HEK293 (cell line): ENCODE results near the gene TSEN54.

Experiments
- CTCF ChIA-PET: fragments of 350-600 bp; formaldehyde crosslinking; extraction: SDS; loops from one replicate; lab custom pipeline; 2021; ENCODE audit warnings: antibody characterized with exemption; lab: Yijun Ruan, JAX
- POLR2A ChIA-PET: fragments of 300-600 bp; formaldehyde crosslinking; extraction: SDS; loops from one replicate; lab custom pipeline; 2020; ENCODE audit warnings: antibody characterized with exemption, inconsistent platforms; lab: Yijun Ruan, JAX
- H3K27ac ChIP-seq: fragments of 200-500 bp; sonication (Bioruptor generic); 2 replicates; pipeline ENCODE4 v1.5.1; 2014; ENCODE audit warnings: low read depth, low read length, control low read depth, inconsistent platforms; ENCODE audit errors: extremely low read depth
- H3K36me3 ChIP-seq, 2 experiments: fragments of 200-500 bp in 1 of 2; sonication (Bioruptor generic) in 1 of 2; 1 replicate in 1 of 2; 2 replicates in 1 of 2; pipeline ENCODE4 v1.5.1; 2014 to 2017; ENCODE audit warnings: inconsistent platforms in 2 of 2, low read length in 2 of 2; ENCODE audit not compliant: control insufficient read depth in 2 of 2, insufficient read depth in 1 of 2
- H3K4me1 ChIP-seq: fragments of 200-500 bp; sonication (Bioruptor generic); 2 replicates; pipeline ENCODE4 v1.5.1; 2014; ENCODE audit warnings: mild to moderate bottlenecking, low read length, inconsistent platforms; ENCODE audit not compliant: control insufficient read depth, insufficient read depth
- H3K4me3 ChIP-seq: 2 replicates; pipeline ENCODE4 v1.5.1; 2011; ENCODE audit warnings: low read depth, mild to moderate bottlenecking, control low read depth, low read length, moderate library complexity
- H3K9me3 ChIP-seq: fragments of 200-500 bp; sonication (Bioruptor generic); 2 replicates; pipeline ENCODE4 v1.5.1; 2014; ENCODE audit warnings: low read depth, low read length, inconsistent platforms; ENCODE audit not compliant: control insufficient read depth, insufficient read depth
- EGR2 ChIP-seq: fragments of 450-650 bp; formaldehyde crosslinking; IDR thresholded peaks from 2 replicates; pipeline ENCODE4 v1.5.1; 2016; ENCODE audit warnings: low read depth, missing biosample characterization, missing genetic modification characterization
- HIC1 ChIP-seq: fragments of 450-650 bp; formaldehyde crosslinking; IDR thresholded peaks from 2 replicates; pipeline ENCODE4 v1.5.1; 2016; ENCODE audit warnings: missing biosample characterization, missing genetic modification characterization
- KLF16 ChIP-seq: fragments of 450-650 bp; formaldehyde crosslinking; IDR thresholded peaks from 2 replicates; pipeline ENCODE4 v1.5.1; 2017; ENCODE audit warnings: missing biosample characterization, missing genetic modification characterization
- KLF7 ChIP-seq: fragments of 450-650 bp; formaldehyde crosslinking; IDR thresholded peaks from 2 replicates; pipeline ENCODE4 v1.5.1; 2016; ENCODE audit warnings: missing biosample characterization, missing genetic modification characterization, borderline replicate concordance
- MEIS1 ChIP-seq: sonication (generic); formaldehyde crosslinking; IDR thresholded peaks from 2 replicates; pipeline ENCODE4 v1.8.1; 2022; ENCODE audit warnings: missing genetic modification reagents, mild to moderate bottlenecking, borderline replicate concordance
- OVOL3 ChIP-seq: fragments of 450-650 bp; formaldehyde crosslinking; IDR thresholded peaks from 2 replicates; pipeline ENCODE4 v1.5.1; 2016; ENCODE audit warnings: missing biosample characterization, missing genetic modification characterization
- PRDM1 ChIP-seq: fragments of 450-650 bp; formaldehyde crosslinking; IDR thresholded peaks from 2 replicates; pipeline ENCODE4; 2016; ENCODE audit warnings: missing biosample characterization, missing genetic modification characterization
- PRDM4 ChIP-seq: fragments of 450-650 bp; formaldehyde crosslinking; IDR thresholded peaks from 2 replicates; pipeline ENCODE4 v1.5.1; 2017; ENCODE audit warnings: missing biosample characterization, missing genetic modification characterization
- RBAK ChIP-seq: fragments of 450-650 bp; formaldehyde crosslinking; IDR thresholded peaks from 2 replicates; pipeline ENCODE4 v1.5.1; 2016; ENCODE audit warnings: missing biosample characterization, missing genetic modification characterization
- SCRT1 ChIP-seq: fragments of 450-650 bp; formaldehyde crosslinking; IDR thresholded peaks from 2 replicates; pipeline ENCODE4 v1.5.1; 2016; ENCODE audit warnings: missing biosample characterization, missing genetic modification characterization, borderline replicate concordance
- ZBTB20 ChIP-seq: fragments of 450-650 bp; formaldehyde crosslinking; IDR thresholded peaks from 2 replicates; pipeline ENCODE4 v1.5.1; 2016; ENCODE audit warnings: missing biosample characterization, missing genetic modification characterization
- ZNF112 ChIP-seq: fragments of 450-650 bp; formaldehyde crosslinking; IDR thresholded peaks from 2 replicates; pipeline ENCODE4 v1.5.0; 2017; ENCODE audit warnings: missing biosample characterization, missing genetic modification characterization
- ZNF19 ChIP-seq: fragments of 450-650 bp; formaldehyde crosslinking; IDR thresholded peaks from 2 replicates; pipeline ENCODE4; 2016; ENCODE audit warnings: missing biosample characterization, missing genetic modification characterization, low read depth
- ZNF2 ChIP-seq: fragments of 450-650 bp; formaldehyde crosslinking; IDR thresholded peaks from 2 replicates; pipeline ENCODE4 v1.5.1; 2016; ENCODE audit warnings: missing biosample characterization, missing genetic modification characterization
- ZNF280D ChIP-seq: fragments of 450-650 bp; formaldehyde crosslinking; IDR thresholded peaks from 2 replicates; pipeline ENCODE4 v1.5.1; 2016; ENCODE audit warnings: missing biosample characterization, missing genetic modification characterization
- ZNF311 ChIP-seq: fragments of 450-650 bp; formaldehyde crosslinking; IDR thresholded peaks from 2 replicates; pipeline ENCODE4 v1.5.1; 2017; ENCODE audit warnings: missing biosample characterization, missing genetic modification characterization, borderline replicate concordance
- ZNF350 ChIP-seq: fragments of 450-650 bp; formaldehyde crosslinking; IDR thresholded peaks from 2 replicates; pipeline ENCODE4 v1.5.0; 2017; ENCODE audit warnings: missing biosample characterization, mild to moderate bottlenecking, missing genetic modification characterization
- ZNF366 ChIP-seq: fragments of 450-650 bp; formaldehyde crosslinking; conservative IDR thresholded peaks from 2 replicates; pipeline ENCODE4 v1.5.1; 2016; ENCODE audit warnings: missing biosample characterization, missing genetic modification characterization
- ZNF514 ChIP-seq: fragments of 450-650 bp; formaldehyde crosslinking; IDR thresholded peaks from 2 replicates; pipeline ENCODE4 v1.5.1; 2016; ENCODE audit warnings: missing biosample characterization, missing genetic modification characterization
- ZNF530 ChIP-seq: fragments of 450-650 bp; formaldehyde crosslinking; IDR thresholded peaks from 2 replicates; pipeline ENCODE4 v1.5.1; 2016; ENCODE audit warnings: low read depth, missing biosample characterization, missing genetic modification characterization
- ZNF560 ChIP-seq: fragments of 450-650 bp; formaldehyde crosslinking; IDR thresholded peaks from 2 replicates; pipeline ENCODE4 v1.5.1; 2017; ENCODE audit warnings: missing biosample characterization, missing genetic modification characterization, borderline replicate concordance
- ZNF621 ChIP-seq: fragments of 450-650 bp; formaldehyde crosslinking; IDR thresholded peaks from 2 replicates; pipeline ENCODE4 v1.5.1; 2017; ENCODE audit warnings: missing biosample characterization, missing genetic modification characterization
- ZNF626 ChIP-seq: fragments of 450-650 bp; sonication (Bioruptor Pico); formaldehyde crosslinking; IDR thresholded peaks from 2 replicates; pipeline ENCODE4 v1.5.1; 2018; ENCODE audit warnings: missing biosample characterization, missing genetic modification characterization, inconsistent platforms
- ZNF658 ChIP-seq: fragments of 450-650 bp; formaldehyde crosslinking; IDR thresholded peaks from 2 replicates; pipeline ENCODE4; 2016; ENCODE audit warnings: missing biosample characterization, missing genetic modification characterization
- ZNF660 ChIP-seq: fragments of 450-650 bp; IDR thresholded peaks from 2 replicates; pipeline ENCODE4 v1.5.1; 2018; ENCODE audit warnings: missing biosample characterization, mild to moderate bottlenecking, missing genetic modification characterization
- ZNF747 ChIP-seq: fragments of 450-650 bp; formaldehyde crosslinking; IDR thresholded peaks from 2 replicates; pipeline ENCODE4 v1.5.1; 2016; ENCODE audit warnings: missing biosample characterization, missing genetic modification characterization
- ZNF830 ChIP-seq: fragments of 450-650 bp; IDR thresholded peaks from 2 replicates; pipeline ENCODE4 v1.5.0; 2018; ENCODE audit warnings: missing biosample characterization, missing genetic modification characterization, low read depth, mild to moderate bottlenecking, moderate library complexity
- ZSCAN18 ChIP-seq: fragments of 450-650 bp; formaldehyde crosslinking; IDR thresholded peaks from 2 replicates; pipeline ENCODE4 v1.5.1; 2016; ENCODE audit warnings: missing biosample characterization, missing genetic modification characterization

Gene TSEN54

GRCh38 chr17:75524970-75525805, 8.9 kb downstream of the TSEN54 start, which contains the start of gene LLGL2:
TSS of gene LLGL2 (plus strand) at chr17:75525697. CDS start at chr17:75543427, 17,730 bp downstream.
- Histone ChIP-seq H3K4me3 (peak within 1 kb of the TSS; percentile 55), H3K36me3 (peaks cover 6 to 36% of the 10 kb centered on the region in 2 experiments; a peak in 2 of 3 replicates), H3K4me1 (peaks cover 5% of the 10 kb centered on the region), H3K27ac (peak within 1 kb of the TSS; percentile 61), H3K9me3 (no peaks in the 10 kb centered on the region)
- ChIA-PET CTCF (interaction anchor here (0.6 to 2.8 kb wide), 11 partner anchors 9 to 235 kb away, joined by 3 to 11 read pairs (median 4); partner anchors contain the start of gene TSEN54), POLR2A (interaction anchor here (0.6 to 2.2 kb wide), 29 partner anchors 9 to 1230 kb away, joined by 3 to 35 read pairs (median 4); partner anchors contain the start of genes GGA3, GRB2, MRPS7 and SLC25A19)
- TF ChIP-seq MEIS1: no peak
- TF ChIP-seq HIC1 (tag by site-specific recombination): peak; percentile 92
- TF ChIP-seq ZNF621 (tag by site-specific recombination): no peak
- peak; percentile 78; the same call in 1 of the 2 replicates for TF ChIP-seq ZNF2 (tag by site-specific recombination)
- no peak for TF ChIP-seq ZNF530 (tag by site-specific recombination)
- no peak for TF ChIP-seq ZNF514 (tag by site-specific recombination)
- peak; percentile 76 for TF ChIP-seq ZNF366 (tag by site-specific recombination)
- TF ChIP-seq ZNF660 (tag by site-specific recombination): peak; percentile 55; the same call in 1 of the 2 replicates
- TF ChIP-seq ZNF112: no peak
- no peak for TF ChIP-seq ZNF311 (tag by site-specific recombination)
- TF ChIP-seq EGR2 (tag by site-specific recombination): peak; percentile 36
- TF ChIP-seq ZBTB20 (tag by site-specific recombination): peak; percentile 91
- TF ChIP-seq ZNF658: no peak
- TF ChIP-seq KLF7 (tag by site-specific recombination): peak; percentile 86; the same call in 1 of the 2 replicates
- no peak for TF ChIP-seq ZNF350
- no peak for TF ChIP-seq RBAK (tag by site-specific recombination)
- TF ChIP-seq ZNF19 (tag by site-specific recombination): no peak
- TF ChIP-seq ZNF830 (tag by site-specific recombination): no peak
- no peak for TF ChIP-seq ZNF280D
- TF ChIP-seq OVOL3 (tag by site-specific recombination): 0 out of 2 replicates have a peak, but pooled peaks have one; percentile 16
- peak; percentile 88 for TF ChIP-seq KLF16 (tag by site-specific recombination)
- TF ChIP-seq PRDM4 (tag by site-specific recombination): no peak
- no peak for TF ChIP-seq ZSCAN18 (tag by site-specific recombination)
- no peak for TF ChIP-seq SCRT1
- TF ChIP-seq ZNF626 (tag by site-specific recombination): no peak
- no peak for TF ChIP-seq ZNF560 (tag by site-specific recombination)
- no peak for TF ChIP-seq ZNF747 (tag by site-specific recombination)
- TF ChIP-seq PRDM1 (tag by site-specific recombination): no peak
